Gastrocnemius medialis (tissue), 4 donors: ENCODE results near the gene PRKCQ. TPM values are rescaled to one million over a fixed set of nuclear protein-coding genes. Genes with fewer than 3 reads are reported as not detected.
A peak's percentile ranks its signal among the peaks of the same experiment; 100 is the strongest.
"Not testable (repeated sequence)": the region's sequence is repeated elsewhere in the genome, so short reads cannot be mapped to it uniquely, and the experiment has no call there.

Experiments
- ATAC-seq, 2 donors: fragments of 150-250 bp; one replicate each; pipeline ENCODE4 v1.9.1; 2016
- DNase-seq, 2 donors: peaks; one replicate each; pipeline ENCODE4 v3.0.0-alpha.2; 2019
- H3K27ac ChIP-seq, 4 donors: fragments of 200-600 bp; sonication (generic); 1 replicate in 1 of 4; 2 replicates in 3 of 4; pipeline ENCODE4 v1.5.1; 2016 to 2018; ENCODE audit warnings: mild to moderate bottlenecking in 2 of 4, moderate library complexity in 1 of 4
- H3K27me3 ChIP-seq, 3 donors: fragments of 200-600 bp; sonication (generic) in 2 of 3; 1 replicate in 1 of 3; 2 replicates in 2 of 3; pipeline versions ENCODE4 v1.5.1 to v1.6.0; 2016 to 2019; ENCODE audit warnings: mild to moderate bottlenecking in 1 of 3, moderate library complexity in 1 of 3
- H3K36me3 ChIP-seq, 2 donors: fragments of 200-600 bp; sonication (generic) in 1 of 2; one replicate each; pipeline ENCODE4 v1.5.1; 2017 to 2018
- H3K4me1 ChIP-seq, 2 donors: fragments of 200-600 bp; sonication (generic) in 1 of 2; one replicate each; pipeline ENCODE4 v1.5.1; 2016 to 2017; ENCODE audit warnings: mild to moderate bottlenecking in 2 of 2
- H3K4me3 ChIP-seq, 4 donors: fragments of 200-600 bp; sonication (generic) in 3 of 4; 1 replicate in 1 of 4; 2 replicates in 3 of 4; pipeline ENCODE4 v1.5.1; 2016 to 2019; ENCODE audit warnings: mild to moderate bottlenecking in 2 of 4
- H3K9me3 ChIP-seq, 3 donors: fragments of 200-600 bp; sonication (generic) in 2 of 3; 1 replicate in 1 of 3; 2 replicates in 2 of 3; pipeline ENCODE4 v1.5.1; 2016 to 2019
- POLR2A ChIP-seq, 2 donors: fragments of 450-650 bp; IDR thresholded peaks; one replicate each; pipeline ENCODE4 v1.6.1; 2017; ENCODE audit warnings: antibody characterized with exemption in 2 of 2, mild to moderate bottlenecking in 2 of 2, moderate library complexity in 2 of 2
- in situ Hi-C, 4 donors: fragments of 200-750 bp; cut with MboI; loops; one replicate each; pipeline versions ENCODE4 v1.15.0 to v1.8.0; 2017; ENCODE audit warnings: low sequenced_read_pairs in 4 of 4
- intact Hi-C: fragments of 100-400 bp; cut with DNase I; formaldehyde crosslinking; loops from one replicate; pipeline ENCODE4 v1.15.1; 2023; ENCODE audit warnings: low total_unique reads
- total RNA-seq, 4 donors: library from RNA; depleted of rRNA; stranded (reverse); fragments of >200 nt; gene quantifications; one replicate each; pipeline versions ENCODE4 v1.1.0 to v1.2.3, GENCODE V29; 2016
- TF ChIP-seq, protein P1 (sequence below), 5 experiments: fragments of 450-650 bp in 3 of 5; fragments of 200-600 bp in 2 of 5; sonication (generic) in 2 of 5; IDR thresholded peaks in 4 of 5; conservative IDR thresholded peaks in 1 of 5; 1 replicate in 4 of 5; 2 replicates in 1 of 5; pipeline ENCODE4 v1.5.1; 2016 to 2019; ENCODE audit warnings: antibody characterized with exemption in 5 of 5, mild to moderate bottlenecking in 3 of 5, moderate library complexity in 3 of 5

The PRKCQ gene
- total RNA-seq, 4 donors from 2014 or later, result 25.8 to 70.7 (median 38.8) TPM

DNA sequence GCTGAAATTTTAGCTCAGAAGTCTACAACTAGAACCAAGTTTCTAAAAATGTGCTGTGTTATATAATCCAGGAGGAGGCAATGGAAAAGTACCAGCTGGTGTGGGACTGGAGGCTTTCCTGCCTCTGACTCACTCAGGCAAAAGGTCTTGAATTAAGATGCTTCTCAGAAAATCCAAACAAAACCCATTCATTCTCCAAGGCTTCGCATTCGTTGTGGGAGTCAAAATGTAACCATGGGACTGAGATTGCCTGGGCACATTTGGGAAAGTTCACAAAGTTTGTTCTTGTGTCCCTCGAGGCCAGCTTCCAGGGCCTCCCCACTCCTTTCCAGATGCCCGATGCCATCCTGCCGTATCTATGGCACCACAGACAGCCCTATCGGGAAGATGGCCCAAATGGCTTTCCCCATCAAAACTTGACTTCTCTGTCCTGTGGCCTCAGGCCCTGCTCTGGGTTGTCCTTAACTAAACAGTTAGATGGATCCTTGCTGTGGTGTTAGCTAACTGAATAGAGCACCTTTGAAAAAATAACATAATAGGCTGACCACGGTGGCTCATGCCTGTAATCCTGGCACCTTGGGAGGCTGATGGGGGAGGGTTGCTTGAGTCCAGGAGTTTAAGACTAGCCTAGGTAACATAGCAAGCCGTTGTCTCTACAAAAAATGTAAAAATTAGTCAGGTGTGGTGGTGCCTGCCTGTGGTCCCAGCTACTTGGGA is 196.8 kb downstream of the PRKCQ start:
- DNase-seq, result no peak
- Histone ChIP-seq H3K9me3 (peaks cover 0 to 9% (median 0%) of the 10 kb centered on the region in 3 donors), H3K27ac (no peak overlapping the region), H3K36me3 (no peaks in the 10 kb centered on the region), H3K4me3 (no peak overlapping the region), H3K4me1 (peaks cover 0 to 6% of the 10 kb centered on the region in 2 donors), H3K27me3 (no peaks in the 10 kb centered on the region)
- in situ Hi-C loops (loop anchor here in 2 of 4 donors (25.0 kb wide), 1 partner anchor 146 kb away; no protein-coding TSS in a partner anchor), intact Hi-C loops (no loop called here)
- no peak for TF ChIP-seq POLR2A (IDR thresholded peaks at IDR 0.05)
- TF ChIP-seq, protein P1, sequence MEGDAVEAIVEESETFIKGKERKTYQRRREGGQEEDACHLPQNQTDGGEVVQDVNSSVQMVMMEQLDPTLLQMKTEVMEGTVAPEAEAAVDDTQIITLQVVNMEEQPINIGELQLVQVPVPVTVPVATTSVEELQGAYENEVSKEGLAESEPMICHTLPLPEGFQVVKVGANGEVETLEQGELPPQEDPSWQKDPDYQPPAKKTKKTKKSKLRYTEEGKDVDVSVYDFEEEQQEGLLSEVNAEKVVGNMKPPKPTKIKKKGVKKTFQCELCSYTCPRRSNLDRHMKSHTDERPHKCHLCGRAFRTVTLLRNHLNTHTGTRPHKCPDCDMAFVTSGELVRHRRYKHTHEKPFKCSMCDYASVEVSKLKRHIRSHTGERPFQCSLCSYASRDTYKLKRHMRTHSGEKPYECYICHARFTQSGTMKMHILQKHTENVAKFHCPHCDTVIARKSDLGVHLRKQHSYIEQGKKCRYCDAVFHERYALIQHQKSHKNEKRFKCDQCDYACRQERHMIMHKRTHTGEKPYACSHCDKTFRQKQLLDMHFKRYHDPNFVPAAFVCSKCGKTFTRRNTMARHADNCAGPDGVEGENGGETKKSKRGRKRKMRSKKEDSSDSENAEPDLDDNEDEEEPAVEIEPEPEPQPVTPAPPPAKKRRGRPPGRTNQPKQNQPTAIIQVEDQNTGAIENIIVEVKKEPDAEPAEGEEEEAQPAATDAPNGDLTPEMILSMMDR (IDR thresholded peaks at IDR 0.05 in 4 of 5, conservative IDR thresholded peaks at IDR 0.05 in 1 of 5), result no peak
- ATAC-seq, result no peak

DNA sequence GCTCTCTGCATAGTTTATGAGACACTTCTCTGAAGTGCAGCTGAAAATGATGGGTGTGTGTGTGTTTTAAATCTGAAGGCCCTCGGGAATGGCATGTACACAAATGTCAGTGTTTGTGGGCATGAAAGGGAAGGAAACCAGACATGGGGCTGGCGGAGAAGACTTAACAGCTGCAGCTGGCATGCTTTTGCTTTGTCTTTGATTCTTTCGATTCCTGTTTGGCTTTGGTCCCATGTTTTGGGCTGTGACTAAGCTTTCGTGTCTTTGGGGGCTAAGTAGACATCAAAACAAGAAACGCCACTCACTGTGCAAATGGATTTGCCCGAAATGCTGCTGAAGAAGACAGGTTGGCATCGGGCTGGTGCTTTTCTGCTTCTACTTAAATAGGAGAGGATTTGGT is 198.0 kb downstream of the PRKCQ start:
- no peak for TF ChIP-seq POLR2A (IDR thresholded peaks at IDR 0.05)
- TF ChIP-seq, protein P1 (IDR thresholded peaks at IDR 0.05 in 4 of 5, conservative IDR thresholded peaks at IDR 0.05 in 1 of 5), result no peak
- Histone ChIP-seq H3K27ac (no peak overlapping the region), H3K27me3 (no peaks in the 10 kb centered on the region), H3K4me1 (peaks cover 0 to 6% of the 10 kb centered on the region in 2 donors), H3K4me3 (peak overlapping the region in 1 of 4 donors; percentile 6), H3K9me3 (peaks cover 0 to 9% (median 0%) of the 10 kb centered on the region in 3 donors), H3K36me3 (no peaks in the 10 kb centered on the region)
- intact Hi-C loops (no loop called here), in situ Hi-C loops (loop anchor here in 2 of 4 donors (25.0 kb wide), 1 partner anchor 145 kb away; no protein-coding TSS in a partner anchor)
- ATAC-seq (no peak), DNase-seq (no peak)

DNA sequence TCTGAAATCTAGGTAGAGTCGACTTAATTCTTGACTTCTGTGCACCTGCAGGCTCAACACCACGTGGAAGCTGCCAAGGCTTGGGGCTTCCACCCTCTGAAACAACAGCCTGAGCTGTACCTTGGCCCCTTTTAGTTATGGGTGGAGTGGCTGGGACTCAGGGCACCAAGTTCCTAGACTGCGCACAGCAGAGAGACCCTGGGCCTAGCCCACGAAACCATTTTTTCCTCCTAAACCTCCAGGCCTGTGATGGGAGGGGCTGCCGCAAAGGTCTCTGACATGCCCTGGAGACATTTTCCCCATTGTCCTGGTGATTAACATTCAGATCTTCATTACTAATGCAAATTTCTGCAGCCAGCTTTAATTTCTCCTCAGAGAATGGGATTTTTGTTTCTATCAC is 199.6 kb downstream of the PRKCQ start:
- in situ Hi-C loops, result loop anchor here in 2 of 4 donors (25.0 kb wide), 1 partner anchor 143 kb away; no protein-coding TSS in a partner anchor

DNA sequence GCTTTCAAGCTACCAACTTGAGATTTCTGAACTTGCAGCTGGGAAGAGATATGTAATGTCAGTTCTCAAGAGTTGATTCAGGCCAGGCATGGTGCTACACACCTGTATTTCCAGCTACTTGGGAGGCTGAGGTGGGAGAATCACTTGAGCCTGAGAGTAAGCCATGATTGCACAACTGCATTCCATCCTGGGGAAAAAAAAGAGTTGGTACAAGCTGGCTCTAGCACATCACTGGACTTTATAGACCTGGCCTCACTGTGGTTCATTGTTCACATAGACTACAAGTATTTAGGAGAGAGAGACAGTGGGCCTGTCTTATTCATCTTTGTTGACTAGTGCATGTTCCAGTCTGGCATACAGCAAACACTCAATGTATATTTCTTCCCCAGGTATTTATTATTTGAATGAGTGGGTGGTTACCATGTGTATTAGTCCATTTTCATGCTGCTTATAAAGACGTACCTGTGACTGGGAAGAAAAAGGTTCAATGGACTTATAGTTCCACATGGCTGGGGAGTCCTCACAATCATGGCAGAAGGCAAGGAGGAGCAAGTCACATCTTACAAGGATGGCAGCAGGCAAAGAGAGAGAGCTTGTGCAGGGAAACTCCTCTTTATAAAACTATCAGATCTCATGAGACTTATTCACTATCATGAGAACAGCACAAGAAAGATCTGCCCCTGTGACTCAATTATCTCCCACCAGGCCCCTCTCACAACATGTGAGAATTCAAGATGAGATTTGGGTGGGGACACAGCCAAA is 200.9 kb downstream of the PRKCQ start:
- Histone ChIP-seq H3K9me3 (peaks cover 0 to 9% (median 0%) of the 10 kb centered on the region in 3 donors), H3K27ac (no peak overlapping the region), H3K4me1 (peaks cover 0 to 6% of the 10 kb centered on the region in 2 donors), H3K36me3 (no peaks in the 10 kb centered on the region), H3K4me3 (no peak overlapping the region), H3K27me3 (no peaks in the 10 kb centered on the region)
- ATAC-seq, result no peak
- TF ChIP-seq POLR2A (IDR thresholded peaks at IDR 0.05), result no peak
- TF ChIP-seq, protein P1 (IDR thresholded peaks at IDR 0.05 in 4 of 5, conservative IDR thresholded peaks at IDR 0.05 in 1 of 5), result no peak
- in situ Hi-C loops (loop anchor here in 2 of 4 donors (25.0 kb wide), 1 partner anchor 142 kb away; no protein-coding TSS in a partner anchor), intact Hi-C loops (no loop called here)
- no peak for DNase-seq

More for the DNA sequence above, 199.6 kb downstream of the PRKCQ start:
- H3K36me3 ChIP-seq, ATAC-seq, DNase-seq, intact Hi-C loops, H3K9me3 ChIP-seq, H3K27me3 ChIP-seq, H3K4me3 ChIP-seq, H3K4me1 ChIP-seq, H3K27ac ChIP-seq: not testable (repeated sequence)
